HepG2 (cell line): Measurements from ENCODE around the gene SLC38A3. TPM values are rescaled to one million over a fixed set of nuclear protein-coding genes. Genes with fewer than 3 reads are reported as not detected.

ENCODE experiments used
- CENPT ChIP-seq: sonication (generic); formaldehyde crosslinking; IDR thresholded peaks from 2 replicates; pipeline ENCODE4 v1.8.0; 2022; ENCODE audit warnings: low read depth, mild to moderate bottlenecking, moderate library complexity, missing genetic modification reagents
- DNMT1 ChIP-seq: sonication (generic); formaldehyde crosslinking; IDR thresholded peaks from 2 replicates; pipeline ENCODE4 v1.5.1; 2020; ENCODE audit warnings: mild to moderate bottlenecking, missing genetic modification reagents
- RFXANK ChIP-seq: IDR thresholded peaks from 2 replicates; pipeline ENCODE4 v1.6.1; 2016
- TGIF2 ChIP-seq: IDR thresholded peaks from 2 replicates; pipeline ENCODE4 v1.6.1; 2016; ENCODE audit warnings: control low read depth, missing compliant biosample characterization
- ZBTB3 ChIP-seq: sonication (generic); formaldehyde crosslinking; IDR thresholded peaks from 2 replicates; pipeline ENCODE4 v1.4.0; 2020; ENCODE audit warnings: low read depth, mild to moderate bottlenecking, moderate library complexity, missing genetic modification reagents, borderline replicate concordance
- ZBTB40 ChIP-seq, 2 experiments: fragments of 450-650 bp in 1 of 2; sonication (generic) in 1 of 2; formaldehyde crosslinking in 1 of 2; IDR thresholded peaks; 2 replicates each; pipeline versions ENCODE4 v1.6.1 to v1.8.0; 2016 to 2022; ENCODE audit warnings: antibody characterized with exemption in 1 of 2, mild to moderate bottlenecking in 1 of 2, missing genetic modification reagents in 1 of 2
- ZNF224 ChIP-seq: sonication (generic); formaldehyde crosslinking; IDR thresholded peaks from 2 replicates; pipeline ENCODE4 v1.5.0; 2020; ENCODE audit warnings: mild to moderate bottlenecking, missing genetic modification reagents
- ZNF768 ChIP-seq: sonication (generic); formaldehyde crosslinking; IDR thresholded peaks from 2 replicates; pipeline ENCODE4 v1.4.0; 2020; ENCODE audit warnings: missing genetic modification reagents
- ZSCAN9 ChIP-seq: IDR thresholded peaks from 2 replicates; pipeline ENCODE4 v1.6.1; 2016; ENCODE audit warnings: borderline replicate concordance
- polyA plus RNA-seq, 8 experiments: library from polyadenylated mRNA; depleted of rRNA in 3 of 8; stranded (reverse) in 7 of 8; unstranded in 1 of 8; fragments of >200 nt; fragmentation: Illumina TruSeq in 4 of 8; extraction: Trizol in 4 of 8; gene quantifications; 2 replicates each; pipeline versions ENCODE4 v1.2.1 to v1.2.3, GENCODE V29; 2011 to 2016; ENCODE audit warnings: low read depth in 4 of 8, missing spikeins in 1 of 8, mixed read lengths in 1 of 8; ENCODE audit not compliant: insufficient read depth in 1 of 8
- total RNA-seq, 5 experiments: library from RNA; depleted of rRNA; stranded (reverse); fragments of >200 nt; fragmentation: Illumina TruSeq; extraction: Trizol; gene quantifications; 2 replicates each; pipeline ENCODE4 v1.2.3, GENCODE V29; 2016; ENCODE audit warnings: low read depth in 1 of 5
- TF ChIP-seq, protein P1 (sequence below): sonication (generic); formaldehyde crosslinking; IDR thresholded peaks from 2 replicates; pipeline ENCODE4 v1.5.1; 2020; ENCODE audit warnings: missing genetic modification reagents, mild to moderate bottlenecking, borderline replicate concordance
- TF ChIP-seq, protein P2 (sequence below): sonication (generic); formaldehyde crosslinking; IDR thresholded peaks from 2 replicates; pipeline ENCODE4 v1.4.0; 2020; ENCODE audit warnings: missing genetic modification reagents, borderline replicate concordance

SLC38A3 gene
- total and polyA plus RNA-seq, 2 of the 13 experiments (the other 11 are each of a cell fraction or from before 2014, with no cell fraction given): 29.8 to 164 TPM

GRCh38 chr3:50171540-50172301 lies 33.4 kb upstream of the SLC38A3 start (continued):
- TF ChIP-seq ZBTB40 (IDR thresholded peaks at IDR 0.05) (no peak), ZBTB40 (CRISPR knock-in tag; IDR thresholded peaks at IDR 0.05) (peak; percentile 85), ZNF768 (peak; percentile 79), TGIF2 (CRISPR knock-in tag) (0 out of 2 replicates have a peak, but pooled peaks have one; percentile 59), ZNF224 (no peak), ZSCAN9 (CRISPR knock-in tag) (peak; percentile 90; the same call in 1 of the 2 replicates), CENPT (CRISPR knock-in tag) (no peak), ZBTB3 (CRISPR knock-in tag) (peak; percentile 81; the same call in 1 of the 2 replicates), RFXANK (peak; percentile 74; the same call in 1 of the 2 replicates), DNMT1 (peak; percentile 94; the same call in 1 of the 2 replicates)
- TF ChIP-seq, protein P1, sequence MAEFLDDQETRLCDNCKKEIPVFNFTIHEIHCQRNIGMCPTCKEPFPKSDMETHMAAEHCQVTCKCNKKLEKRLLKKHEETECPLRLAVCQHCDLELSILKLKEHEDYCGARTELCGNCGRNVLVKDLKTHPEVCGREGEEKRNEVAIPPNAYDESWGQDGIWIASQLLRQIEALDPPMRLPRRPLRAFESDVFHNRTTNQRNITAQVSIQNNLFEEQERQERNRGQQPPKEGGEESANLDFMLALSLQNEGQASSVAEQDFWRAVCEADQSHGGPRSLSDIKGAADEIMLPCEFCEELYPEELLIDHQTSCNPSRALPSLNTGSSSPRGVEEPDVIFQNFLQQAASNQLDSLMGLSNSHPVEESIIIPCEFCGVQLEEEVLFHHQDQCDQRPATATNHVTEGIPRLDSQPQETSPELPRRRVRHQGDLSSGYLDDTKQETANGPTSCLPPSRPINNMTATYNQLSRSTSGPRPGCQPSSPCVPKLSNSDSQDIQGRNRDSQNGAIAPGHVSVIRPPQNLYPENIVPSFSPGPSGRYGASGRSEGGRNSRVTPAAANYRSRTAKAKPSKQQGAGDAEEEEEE: peak; percentile 81; the same call in 1 of the 2 replicates
- TF ChIP-seq, protein P2, sequence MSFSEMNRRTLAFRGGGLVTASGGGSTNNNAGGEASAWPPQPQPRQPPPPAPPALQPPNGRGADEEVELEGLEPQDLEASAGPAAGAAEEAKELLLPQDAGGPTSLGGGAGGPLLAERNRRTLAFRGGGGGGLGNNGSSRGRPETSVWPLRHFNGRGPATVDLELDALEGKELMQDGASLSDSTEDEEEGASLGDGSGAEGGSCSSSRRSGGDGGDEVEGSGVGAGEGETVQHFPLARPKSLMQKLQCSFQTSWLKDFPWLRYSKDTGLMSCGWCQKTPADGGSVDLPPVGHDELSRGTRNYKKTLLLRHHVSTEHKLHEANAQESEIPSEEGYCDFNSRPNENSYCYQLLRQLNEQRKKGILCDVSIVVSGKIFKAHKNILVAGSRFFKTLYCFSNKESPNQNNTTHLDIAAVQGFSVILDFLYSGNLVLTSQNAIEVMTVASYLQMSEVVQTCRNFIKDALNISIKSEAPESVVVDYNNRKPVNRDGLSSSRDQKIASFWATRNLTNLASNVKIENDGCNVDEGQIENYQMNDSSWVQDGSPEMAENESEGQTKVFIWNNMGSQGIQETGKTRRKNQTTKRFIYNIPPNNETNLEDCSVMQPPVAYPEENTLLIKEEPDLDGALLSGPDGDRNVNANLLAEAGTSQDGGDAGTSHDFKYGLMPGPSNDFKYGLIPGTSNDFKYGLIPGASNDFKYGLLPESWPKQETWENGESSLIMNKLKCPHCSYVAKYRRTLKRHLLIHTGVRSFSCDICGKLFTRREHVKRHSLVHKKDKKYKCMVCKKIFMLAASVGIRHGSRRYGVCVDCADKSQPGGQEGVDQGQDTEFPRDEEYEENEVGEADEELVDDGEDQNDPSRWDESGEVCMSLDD (CRISPR knock-in tag): peak; percentile 88; the same call in 1 of the 2 replicates
